Activated CD4-positive, CD25-positive, alpha-beta regulatory T cell treated with anti-CD3 and anti-CD28 coated beads, Interleukin-2, amount 50 U/mL, for 16 hours (primary cell): ENCODE data around the gene ARHGEF37.

Experiments
- DNase-seq: peaks from one replicate; pipeline ENCODE4 v3.0.0-alpha.2; 2020; ENCODE audit warnings: low read depth, low spot score

Gene ARHGEF37

DNA sequence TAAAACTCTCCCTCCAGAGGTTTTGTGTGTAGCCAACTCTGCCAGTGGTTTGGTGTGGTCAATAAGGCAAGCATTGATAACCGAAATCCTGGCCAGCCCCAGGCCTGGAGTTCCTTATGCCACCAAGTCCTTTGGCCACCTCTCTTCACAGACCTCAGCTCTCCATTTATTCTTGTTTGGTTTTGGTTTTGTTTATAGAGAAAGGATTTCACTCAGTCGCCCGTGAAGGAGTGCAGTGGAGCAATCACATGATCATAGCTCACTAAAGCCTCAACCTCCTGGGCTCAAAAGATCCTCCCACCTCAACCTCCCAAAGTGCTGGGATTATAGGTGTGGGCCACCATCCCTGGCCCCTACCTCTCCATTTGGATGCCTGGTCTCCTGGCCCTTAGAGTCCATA lies 93.4 kb downstream of the ARHGEF37 start:
- no peak for DNase-seq

DNA sequence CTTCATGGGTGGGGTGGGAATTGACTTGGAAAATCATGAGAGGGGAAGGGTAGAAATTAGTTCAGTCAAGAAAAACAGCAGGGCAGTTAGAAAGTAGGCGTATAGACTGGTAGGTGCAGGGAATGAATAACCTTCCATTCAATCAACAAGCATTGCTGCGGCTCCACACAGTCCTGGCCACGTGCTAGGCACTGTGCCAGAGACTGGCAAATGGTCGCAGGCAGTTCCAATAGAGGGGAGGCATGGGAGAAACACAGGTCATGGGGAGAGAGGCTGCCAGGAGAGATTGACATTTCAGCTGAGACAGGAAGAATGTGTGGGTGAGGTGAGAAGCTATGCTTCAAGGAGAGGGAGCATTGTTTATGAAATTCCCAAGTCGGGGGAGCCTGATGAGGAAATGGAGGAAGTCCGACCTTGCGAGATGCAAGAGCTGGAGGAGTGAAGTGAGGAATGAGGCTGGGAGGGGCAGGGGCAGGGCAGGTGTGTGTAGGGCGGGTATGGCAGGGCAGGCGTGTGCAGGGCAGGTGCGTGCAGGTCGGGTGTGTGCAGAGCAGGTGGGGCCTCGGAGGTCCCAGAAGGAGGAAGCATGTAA lies 94.4 kb downstream of the ARHGEF37 start:
- no peak for DNase-seq

DNA sequence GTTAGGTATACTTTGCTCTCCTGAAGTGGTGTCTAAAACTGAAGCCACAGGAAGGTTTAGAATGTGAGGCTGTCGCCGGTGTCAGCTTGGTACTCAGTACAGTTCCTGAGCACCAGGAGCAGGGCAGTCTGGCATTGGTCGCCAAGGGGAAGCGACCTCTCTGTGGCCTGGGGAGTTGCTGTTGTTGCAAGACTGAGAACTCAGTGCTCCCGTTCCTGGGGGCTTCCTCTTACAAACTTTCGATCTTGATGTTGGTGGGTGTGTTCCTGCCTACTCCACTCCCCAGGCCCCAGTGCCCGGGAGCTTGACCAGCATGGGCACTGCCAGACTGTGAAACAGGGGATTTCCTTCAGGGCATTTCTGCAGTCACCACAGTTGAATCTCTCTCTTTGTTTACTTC lies 96.4 kb downstream of the ARHGEF37 start:
- DNase-seq, result no peak

DNA sequence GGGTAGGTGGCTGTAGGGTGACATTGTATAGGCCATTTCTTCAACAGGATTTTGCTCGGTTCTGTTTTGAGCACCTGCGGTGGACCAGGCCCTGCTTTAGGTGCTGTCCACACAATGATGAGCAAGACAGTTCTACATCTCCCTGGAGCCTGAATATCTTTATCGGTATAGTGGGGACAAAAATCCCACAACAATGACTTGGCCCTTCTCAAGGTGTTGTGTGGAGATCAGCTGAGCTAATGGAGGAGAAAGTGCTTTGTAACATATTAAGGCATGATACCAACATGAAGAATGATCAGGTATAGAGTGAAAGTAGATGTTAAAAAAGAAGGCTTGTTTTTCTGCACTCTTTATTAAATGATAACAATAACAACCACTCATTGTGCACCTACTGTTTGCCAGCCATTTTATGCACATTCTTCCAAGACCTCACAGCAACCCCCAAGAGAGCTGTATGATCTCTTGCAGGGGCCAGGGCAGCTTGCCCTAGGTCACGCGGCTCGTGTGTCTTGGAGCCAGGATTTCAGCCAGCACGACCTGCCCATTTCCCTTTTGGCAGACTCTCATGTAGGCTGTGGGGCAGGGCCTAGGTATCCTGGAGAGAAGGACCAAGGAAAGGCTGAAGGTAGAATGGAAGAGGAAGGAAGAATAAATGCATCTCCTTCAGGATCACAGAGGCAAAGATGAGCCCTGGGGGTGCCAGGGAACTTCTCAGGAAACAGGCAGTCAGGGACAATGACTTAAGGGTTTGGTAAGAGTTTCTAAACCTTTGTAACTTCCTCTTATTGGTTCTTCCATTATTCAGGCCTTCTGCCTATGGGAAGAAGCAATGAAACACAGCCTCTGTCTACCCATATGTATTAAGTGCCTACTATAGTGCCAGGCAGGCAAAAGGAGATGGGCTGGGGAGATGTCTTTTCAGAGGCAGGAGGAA lies 98.8 kb downstream of the ARHGEF37 start:
- no peak for DNase-seq

DNA sequence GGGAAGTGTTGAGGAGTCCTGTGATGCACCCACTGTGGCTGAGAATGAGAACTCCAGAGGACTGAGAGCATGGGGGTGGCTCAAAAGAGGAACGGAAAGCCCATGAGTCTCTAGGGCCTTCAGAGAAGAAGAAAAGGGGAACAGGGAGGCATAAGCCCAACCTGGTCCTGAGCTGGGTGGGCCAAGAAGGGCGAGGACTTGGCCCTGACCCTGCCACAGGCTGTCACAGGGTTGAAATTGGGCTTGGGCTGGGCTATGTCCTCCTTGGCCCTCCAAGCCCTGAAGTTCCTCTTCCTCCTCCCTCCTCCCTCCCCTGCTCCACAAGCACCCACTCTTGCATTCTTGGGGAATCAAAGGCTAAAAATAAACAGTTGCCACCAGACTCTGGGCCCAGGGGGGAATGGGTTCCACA lies 99.5 kb downstream of the ARHGEF37 start:
- DNase-seq, result no peak

DNA sequence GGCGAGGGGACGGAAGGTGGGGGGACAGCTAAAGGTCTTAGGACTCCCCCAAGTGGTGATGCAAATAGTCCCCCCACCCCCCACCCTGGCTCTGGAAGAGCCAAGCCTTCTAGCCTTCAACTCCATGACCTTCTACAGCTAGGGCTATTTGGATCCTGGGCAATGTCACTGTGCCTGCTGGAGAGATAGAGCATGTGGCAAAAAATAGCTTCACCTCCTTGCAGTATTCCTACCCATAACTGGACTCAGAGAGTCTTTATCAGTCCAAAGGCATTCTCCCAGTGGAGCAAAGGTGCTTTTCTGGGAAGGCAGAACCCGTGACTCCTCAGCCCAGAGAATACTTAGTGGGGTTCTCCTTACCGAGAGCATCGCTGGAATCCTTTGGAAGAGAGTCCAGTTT lies 100.0 kb downstream of the ARHGEF37 start:
- no peak for DNase-seq

DNA sequence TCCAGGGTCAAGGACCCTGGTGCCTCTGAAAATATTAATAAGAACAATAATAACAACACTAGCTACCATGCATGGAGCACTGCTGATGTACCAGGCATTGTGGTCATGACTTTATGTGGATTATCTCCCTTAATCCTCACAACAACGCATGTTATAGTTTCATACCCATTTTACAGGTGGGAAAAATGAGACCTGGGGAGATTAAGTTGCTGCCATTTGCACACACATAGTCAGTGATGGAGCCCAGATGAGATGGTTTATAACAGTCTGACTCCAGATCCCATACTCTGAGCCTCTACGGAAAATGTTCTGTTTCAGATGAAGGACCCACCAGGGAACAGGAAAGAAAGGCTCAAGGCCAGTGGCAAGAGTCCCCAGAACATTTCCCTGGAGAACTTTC lies 100.6 kb downstream of the ARHGEF37 start:
- no peak for DNase-seq

DNA sequence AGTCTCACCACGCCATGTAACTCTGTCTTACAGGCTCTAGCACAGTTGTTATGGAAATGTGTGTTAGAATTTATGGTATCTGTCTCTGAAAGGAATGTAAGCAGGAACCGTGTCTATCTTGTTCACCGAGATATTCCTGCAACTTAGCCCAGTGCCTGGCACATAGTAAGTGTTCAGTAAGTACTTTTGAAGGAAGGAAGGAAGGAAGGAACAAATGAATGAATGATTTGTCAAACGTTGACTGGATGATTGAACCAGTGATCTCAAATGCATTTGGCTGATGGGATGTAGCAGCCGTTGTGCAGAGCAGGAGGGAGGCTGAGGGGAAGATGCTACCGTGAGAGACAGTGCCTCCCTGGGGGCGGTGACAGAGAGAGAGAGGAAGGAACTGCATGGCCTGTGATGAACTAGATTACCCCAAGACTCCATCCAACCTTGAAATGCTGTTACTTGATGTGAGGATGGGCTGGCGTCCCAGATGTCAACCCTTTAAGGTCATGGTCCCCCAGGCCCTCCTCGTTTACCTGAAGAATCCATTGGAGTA lies 101.3 kb downstream of the ARHGEF37 start:
- DNase-seq, result no peak

DNA sequence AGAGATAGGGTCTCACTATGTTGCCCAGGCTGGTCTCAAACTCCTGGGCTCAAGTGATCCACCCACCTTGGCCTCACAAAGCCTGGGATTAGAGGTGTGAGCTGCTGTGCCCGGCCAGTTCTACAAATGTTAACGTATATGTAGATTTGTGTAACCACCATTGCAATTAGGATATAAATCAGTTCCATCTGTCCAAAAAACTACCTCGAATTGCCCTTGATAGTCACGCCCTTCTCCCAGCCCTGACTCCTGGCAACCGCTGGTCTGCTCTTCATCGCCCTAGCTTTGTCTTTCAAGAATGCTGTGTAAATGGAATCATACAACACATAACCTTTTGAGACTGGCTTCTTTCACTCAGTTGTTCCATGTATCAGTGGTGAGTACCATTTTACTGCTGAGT lies 102.7 kb downstream of the ARHGEF37 start:
- DNase-seq, result no peak

DNA sequence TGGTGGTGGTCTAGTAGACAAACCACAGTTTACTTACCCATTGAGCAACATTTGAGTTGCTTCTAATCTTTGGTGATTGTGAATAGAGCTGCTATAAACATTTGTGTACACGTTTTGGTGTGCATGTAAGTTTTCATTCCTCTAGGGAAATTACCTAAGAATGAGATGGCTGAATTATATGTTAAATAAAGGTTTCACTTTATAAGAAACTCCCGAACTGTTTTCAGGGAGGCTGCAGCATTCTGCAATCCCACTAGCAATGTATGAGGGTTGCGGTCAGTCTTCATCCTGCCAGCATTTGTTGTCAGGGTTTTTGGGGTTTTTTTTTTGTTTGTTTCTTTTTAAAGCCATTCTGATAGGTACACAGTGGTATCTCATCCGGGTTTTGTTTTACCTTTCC lies 103.1 kb downstream of the ARHGEF37 start:
- no peak for DNase-seq
